K562 (cell line): ENCODE measurements around the gene MLC1. TPM values are rescaled to one million over a fixed set of nuclear protein-coding genes. Genes with fewer than 3 reads are reported as not detected.

Source experiments
- ATAC-seq: fragments of 200-7000 bp; cut with Tn5 transposase; 3 replicates; pipeline ENCODE4 v1.9.1; 2020; ENCODE audit warnings: moderate library complexity
- BruUV-seq: library from RNA; stranded (reverse); fragments of 400-500 nt; replicated peaks from 2 replicates; lab custom pipeline; 2021; lab: Mats Ljungman, UMichigan
- CTCF ChIA-PET: fragments of 300-600 bp; formaldehyde crosslinking; extraction: SDS; loops from one replicate; lab custom pipeline; 2021; ENCODE audit warnings: low intra/inter-chr PET ratio; lab: Yijun Ruan, JAX
- POLR2A ChIA-PET: fragments of 300-600, 350-650 bp; sonication (Branson Sonifier 250); formaldehyde crosslinking; extraction: SDS; loops from one replicate; lab custom pipeline; 2021; ENCODE audit warnings: antibody characterized with exemption, inconsistent platforms; lab: Yijun Ruan, JAX
- DNase-seq, 4 experiments: peaks; one replicate each; pipeline versions ENCODE4 v3.0.0 to v3.0.0-alpha.2; 2011 to 2018; ENCODE audit warnings: low spot score in 3 of 4, mixed read lengths in 3 of 4; ENCODE audit errors: extremely low read depth in 1 of 4
- FAIRE-seq: peaks from 2 replicates; lab custom pipeline; 2011; peaks lifted over from hg19 to GRCh38; lab: Jason Lieb, UNC
- H2AFZ ChIP-seq: 2 replicates; pipeline ENCODE4 v1.6.0; 2011; ENCODE audit warnings: low read depth, low read length, control low read depth, inconsistent platforms
- H3K27ac ChIP-seq: fragments of 200-600 bp; 3 replicates; pipeline ENCODE4 v1.8.0; 2011; ENCODE audit warnings: low read depth, mild to moderate bottlenecking, control low read depth, inconsistent platforms, low read length, moderate library complexity, mixed read lengths; ENCODE audit errors: extremely low read depth
- H3K27me3 ChIP-seq, 2 experiments: fragments of 300-600 bp in 1 of 2; 2 replicates in 1 of 2; 3 replicates in 1 of 2; pipeline versions ENCODE4 v1.6.0 to v1.8.0; 2011; ENCODE audit warnings: inconsistent platforms in 2 of 2, low read length in 2 of 2, mild to moderate bottlenecking in 1 of 2, mixed read lengths in 1 of 2, moderate library complexity in 1 of 2; ENCODE audit not compliant: control insufficient read depth in 2 of 2, insufficient read depth in 2 of 2
- H3K36me3 ChIP-seq: fragments of 300-600 bp; 3 replicates; pipeline ENCODE4 v1.8.0; 2011; ENCODE audit warnings: mild to moderate bottlenecking, low read length, inconsistent platforms; ENCODE audit not compliant: control insufficient read depth, insufficient read depth
- H3K4me1 ChIP-seq, 2 experiments: fragments of 200-600 bp in 1 of 2; replicated peaks in 1 of 2; 2 replicates in 1 of 2; 3 replicates in 1 of 2; pipeline versions ENCODE4 v1.5.1 to v1.8.0; 2011; ENCODE audit warnings: inconsistent platforms in 2 of 2, low read length in 2 of 2, mild to moderate bottlenecking in 1 of 2, mixed read lengths in 1 of 2, moderate library complexity in 1 of 2; ENCODE audit not compliant: control insufficient read depth in 2 of 2, insufficient read depth in 2 of 2
- H3K4me2 ChIP-seq: 2 replicates; pipeline ENCODE4 v1.6.1; 2011; ENCODE audit warnings: low read length, control low read depth, inconsistent platforms, mixed read lengths; ENCODE audit not compliant: insufficient read depth
- H3K4me3 ChIP-seq: fragments of 200-600 bp; sonication (generic), shearing (Covaris generic); 2 replicates; pipeline ENCODE4 v1.5.1; 2016; ENCODE audit warnings: control low read depth, inconsistent platforms
- H3K79me2 ChIP-seq: fragments of 200-600 bp; 3 replicates; pipeline ENCODE4 v1.8.0; 2011; ENCODE audit warnings: low read length, inconsistent platforms; ENCODE audit not compliant: control insufficient read depth, insufficient read depth
- H3K9ac ChIP-seq, 2 experiments: 2 replicates each; pipeline versions ENCODE4 v1.6.0 to v1.6.1; 2011; ENCODE audit warnings: low read depth in 2 of 2, low read length in 2 of 2, control low read depth in 1 of 2, inconsistent platforms in 1 of 2, mild to moderate bottlenecking in 1 of 2, mixed read lengths in 1 of 2; ENCODE audit not compliant: insufficient read depth in 1 of 2
- H3K9me1 ChIP-seq: one replicate; pipeline ENCODE4 v1.6.0; 2011; ENCODE audit warnings: inconsistent platforms, mild to moderate bottlenecking, low read length, moderate library complexity; ENCODE audit not compliant: control insufficient read depth, insufficient read depth
- H3K9me3 ChIP-seq: replicated peaks from 2 replicates; pipeline ENCODE4 v1.5.1; 2011; ENCODE audit warnings: low read depth, low read length, inconsistent platforms; ENCODE audit not compliant: control insufficient read depth, insufficient read depth
- H4K20me1 ChIP-seq: replicated peaks from 2 replicates; pipeline ENCODE4 v1.6.1; 2011; ENCODE audit warnings: low read length, inconsistent platforms, mixed read lengths; ENCODE audit not compliant: control insufficient read depth, insufficient read depth
- ILF3 ChIP-seq: fragments of 450-650 bp; IDR thresholded peaks from 2 replicates; pipeline ENCODE4 v1.6.1; 2018; ENCODE audit warnings: antibody characterized with exemption, mild to moderate bottlenecking, moderate library complexity, borderline replicate concordance
- MAFF ChIP-seq: IDR thresholded peaks from 2 replicates; pipeline ENCODE4 v1.6.1; 2012; ENCODE audit warnings: low read length, improper control_type of control experiment
- RBFOX2 ChIP-seq: fragments of 200-400 bp; formaldehyde crosslinking; IDR thresholded peaks from 2 replicates; pipeline ENCODE4 v1.6.1; 2017; ENCODE audit warnings: low read depth, mild to moderate bottlenecking, low read length, moderate library complexity
- SETDB1 ChIP-seq: IDR thresholded peaks from one replicate; pipeline ENCODE4 v1.6.1; 2012; ENCODE audit warnings: low read length, control low read depth, inconsistent platforms
- SOX6 ChIP-seq: fragments of 450-650 bp; IDR thresholded peaks from 2 replicates; pipeline ENCODE4 v1.6.1; 2014; ENCODE audit warnings: mild to moderate bottlenecking
- WGBS: fragments of 100-300 bp; shearing (Covaris generic); methylation state at CpG from one replicate; pipeline ENCODE4 v1.1.6; 2016; ENCODE audit warnings: low coverage, mixed read lengths; ENCODE audit not compliant: insufficient coverage; ENCODE audit errors: missing lambda C conversion rate; 5-methylcytosine and 5-hydroxymethylcytosine counted together
- in situ Hi-C: fragments of 300-500 bp; cut with MboI; formaldehyde crosslinking; loops from 4 replicates; pipeline ENCODE4 v1.15.0; 2018; ENCODE audit warnings: inconsistent platforms, mixed read lengths
- intact Hi-C: fragments of 100-400 bp; cut with micrococcal nuclease; formaldehyde crosslinking; loops from 2 replicates; pipeline ENCODE4 v1.14.2; 2022
- polyA plus RNA-seq, 8 experiments: library from polyadenylated mRNA; depleted of rRNA in 4 of 8; stranded (reverse) in 5 of 8; unstranded in 3 of 8; fragments of >200 nt; fragmentation: Nextera tagmentation in 2 of 8; fragmentation: Illumina TruSeq in 1 of 8; extraction: Ambion mirVana in 2 of 8; extraction: Trizol in 1 of 8; gene quantifications; 2 replicates each; pipeline versions ENCODE4 v1.2.1 to v1.2.3, GENCODE V29; 2011 to 2014; ENCODE audit warnings: inconsistent platforms in 1 of 8, missing spikeins in 1 of 8
- total RNA-seq, 7 experiments: library from RNA; depleted of rRNA in 6 of 7; stranded (reverse); fragments of >200 nt in 6 of 7; fragmentation: Illumina TruSeq in 2 of 7; extraction: Trizol in 2 of 7; gene quantifications; 2 replicates each; pipeline versions ENCODE4 v1.2.1 to v1.2.3, GENCODE V29; 2011 to 2021; ENCODE audit warnings: low replicate concordance in 1 of 7

Gene MLC1
- total and polyA plus RNA-seq, 9 of the 15 experiments (the other 6 are each of a cell fraction or from before 2014, with no cell fraction given), result 0.06 to 0.98 (median 0.39) TPM

DNA sequence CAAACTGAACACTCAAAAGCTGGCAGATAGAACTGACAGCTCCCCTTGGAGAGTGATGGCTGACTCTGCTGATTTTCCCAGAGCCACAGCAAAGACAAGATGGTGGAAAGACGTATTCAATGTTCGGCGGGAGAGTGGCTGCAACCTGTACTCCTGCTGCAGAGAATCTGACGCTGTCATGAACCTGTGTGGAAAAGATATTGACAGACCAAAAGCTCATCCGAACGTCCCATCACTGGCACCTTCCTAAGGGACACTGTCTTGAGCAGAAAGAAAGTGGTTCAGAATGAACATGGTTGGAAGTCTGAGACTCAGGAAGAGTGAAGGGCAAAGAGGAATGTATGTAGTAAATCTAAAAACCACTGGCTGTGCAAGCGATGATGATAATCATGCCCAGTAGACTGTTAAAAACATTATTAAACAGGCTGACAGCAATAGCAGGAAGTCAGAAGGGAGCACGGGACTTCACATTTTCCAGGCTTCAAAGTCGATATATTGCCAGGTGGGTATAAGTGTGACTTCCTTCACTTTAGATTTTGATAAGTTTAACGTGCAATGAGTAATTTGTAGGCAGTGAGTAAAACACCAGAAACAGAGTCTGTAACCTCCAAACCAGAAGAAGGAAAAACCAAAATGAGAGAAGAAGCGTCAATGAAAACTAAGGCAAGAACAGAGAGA is 66.5 kb downstream of the MLC1 start:
- WGBS, result 9% methylated on average over 10 of the region's 11 CpGs
- Histone ChIP-seq H2AFZ (no peak overlapping the region), H3K9me1 (no peaks in the 10 kb centered on the region), H4K20me1 (no peaks in the 10 kb centered on the region), H3K4me1 (peaks cover 0 to 31% of the 10 kb centered on the region in 2 experiments; a peak in 2 of 5 replicates), H3K27me3 (peaks cover 0 to 21% of the 10 kb centered on the region in 2 experiments; a peak in 2 of 5 replicates), H3K9me3 (no peaks in the 10 kb centered on the region; the same call in 1 of the 2 replicates), H3K36me3 (no peaks in the 10 kb centered on the region), H3K4me2 (no peak overlapping the region), H3K79me2 (no peaks in the 10 kb centered on the region), H3K9ac (no peak overlapping the region), H3K4me3 (no peak overlapping the region), H3K27ac (no peak overlapping the region)
- intact Hi-C loops (no loop called here), in situ Hi-C loops (no loop called here)
- TF ChIP-seq ILF3 (no peak), RBFOX2 (no peak), MAFF (no peak), SETDB1 (no peak)
- POLR2A ChIA-PET, result no interaction called here
- no TSS peak for BruUV-seq
- no peak for ATAC-seq
- CTCF ChIA-PET, result no interaction called here
- no peak for DNase-seq
- no peak for FAIRE-seq

DNA sequence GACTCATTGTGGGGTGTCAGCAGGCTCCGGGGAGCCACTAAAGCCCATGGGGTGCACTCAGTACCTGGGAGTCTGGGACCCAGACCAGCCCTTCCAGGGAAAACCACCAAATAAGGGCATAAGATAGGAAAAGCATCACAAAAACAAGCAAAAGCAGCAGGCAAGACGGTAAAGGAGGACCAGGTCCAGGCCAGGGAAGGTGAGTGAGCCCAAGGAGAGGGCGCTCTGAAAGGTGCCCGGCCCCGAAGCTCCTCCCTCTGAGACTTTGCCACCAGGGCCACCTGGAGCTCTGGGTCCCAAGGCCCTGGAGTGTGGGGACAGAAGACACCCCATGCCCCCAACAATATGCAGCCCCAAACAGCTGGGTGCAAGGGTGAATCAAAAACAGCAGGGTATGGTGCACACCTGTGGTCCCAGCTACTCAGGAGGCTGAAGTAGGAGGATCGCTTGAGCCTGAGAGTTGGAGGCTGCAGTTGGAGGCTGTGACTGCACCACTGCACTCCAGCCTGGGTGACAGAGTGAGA is 67.5 kb downstream of the MLC1 start:
- H3K36me3 ChIP-seq, result no peaks in the 10 kb centered on the region
- no peak for TF ChIP-seq SOX6
- no peaks in the 10 kb centered on the region; the same call in 1 of the 2 replicates for H3K9me3 ChIP-seq
- H3K27me3 ChIP-seq, result peaks cover 0 to 21% of the 10 kb centered on the region in 2 experiments; a peak in 2 of 5 replicates
- H3K4me3 ChIP-seq, result no peak overlapping the region
- POLR2A ChIA-PET, result no interaction called here
- FAIRE-seq, result no peak
- no peak overlapping the region for H3K9ac ChIP-seq
- no peaks in the 10 kb centered on the region for H3K79me2 ChIP-seq
- H3K9me1 ChIP-seq, result no peaks in the 10 kb centered on the region
- DNase-seq, result no peak
- no peak overlapping the region for H3K4me2 ChIP-seq
- no peak for ATAC-seq
- 37% methylated on average over 2 of the region's 6 CpGs for WGBS
- no peak overlapping the region for H3K27ac ChIP-seq
- peaks cover 0 to 34% of the 10 kb centered on the region in 2 experiments; a peak in 2 of 5 replicates for H3K4me1 ChIP-seq
- BruUV-seq, result no TSS peak
- in situ Hi-C loops (no loop called here), intact Hi-C loops (no loop called here)
- H4K20me1 ChIP-seq, result no peaks in the 10 kb centered on the region
- CTCF ChIA-PET, result no interaction called here
- H2AFZ ChIP-seq, result no peak overlapping the region
